NCI-H446 treated with DMSO at 0.1 percent for 48 hours (cell line): ENCODE results near the gene PCYOX1L.

Source experiments
- DNase-seq: peaks from one replicate; lab custom pipeline; 2025; lab: John Stamatoyannopoulos, UW

PCYOX1L gene

DNA sequence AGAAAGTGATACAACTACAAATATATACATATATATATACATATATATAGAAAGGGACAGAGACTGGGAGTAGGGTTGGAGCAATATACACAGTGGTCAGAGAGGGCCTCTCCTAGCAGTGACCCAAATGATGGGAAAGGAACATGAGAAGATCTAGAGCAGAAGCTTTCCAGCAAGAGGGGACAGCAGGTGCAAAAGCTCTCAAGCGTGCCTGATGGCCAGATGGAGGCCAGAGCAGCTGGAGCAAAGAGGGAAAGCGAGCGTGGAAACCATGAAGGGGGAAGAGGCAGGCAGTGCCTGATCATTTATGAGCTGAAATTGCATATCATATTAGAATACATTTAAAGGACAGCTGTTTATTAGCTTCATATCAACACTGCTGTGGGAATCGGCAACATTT is 20.1 kb upstream of the PCYOX1L start:
- no peak for DNase-seq

DNA sequence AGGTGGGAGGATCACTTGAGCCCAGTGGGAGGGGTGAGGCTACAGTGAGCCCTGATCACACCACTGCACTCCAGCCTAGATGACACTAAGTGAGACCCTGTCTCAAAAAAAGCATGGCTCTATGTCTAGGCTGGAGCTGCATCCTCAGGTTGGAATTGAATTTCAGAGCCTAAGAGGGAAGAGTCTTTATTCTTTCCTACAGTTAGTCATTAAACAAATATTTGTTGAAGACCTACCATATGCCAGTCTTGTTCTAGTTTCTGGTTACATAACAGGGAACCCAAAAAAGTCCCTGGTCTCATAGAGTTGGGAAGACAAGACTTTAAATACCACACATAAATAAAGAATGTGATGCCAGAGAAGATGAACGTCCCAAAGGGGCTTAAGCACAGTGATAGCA is 19.5 kb upstream of the PCYOX1L start:
- no peak for DNase-seq

GRCh38 chr5:149340920-149341319 is 16.9 kb upstream of the PCYOX1L start:
- DNase-seq, result no peak

GRCh38 chr5:149341876-149342275 is 16.0 kb upstream of the PCYOX1L start:
- no peak for DNase-seq

GRCh38 chr5:149344151-149344550 is 13.7 kb upstream of the PCYOX1L start:
- no peak for DNase-seq

DNA sequence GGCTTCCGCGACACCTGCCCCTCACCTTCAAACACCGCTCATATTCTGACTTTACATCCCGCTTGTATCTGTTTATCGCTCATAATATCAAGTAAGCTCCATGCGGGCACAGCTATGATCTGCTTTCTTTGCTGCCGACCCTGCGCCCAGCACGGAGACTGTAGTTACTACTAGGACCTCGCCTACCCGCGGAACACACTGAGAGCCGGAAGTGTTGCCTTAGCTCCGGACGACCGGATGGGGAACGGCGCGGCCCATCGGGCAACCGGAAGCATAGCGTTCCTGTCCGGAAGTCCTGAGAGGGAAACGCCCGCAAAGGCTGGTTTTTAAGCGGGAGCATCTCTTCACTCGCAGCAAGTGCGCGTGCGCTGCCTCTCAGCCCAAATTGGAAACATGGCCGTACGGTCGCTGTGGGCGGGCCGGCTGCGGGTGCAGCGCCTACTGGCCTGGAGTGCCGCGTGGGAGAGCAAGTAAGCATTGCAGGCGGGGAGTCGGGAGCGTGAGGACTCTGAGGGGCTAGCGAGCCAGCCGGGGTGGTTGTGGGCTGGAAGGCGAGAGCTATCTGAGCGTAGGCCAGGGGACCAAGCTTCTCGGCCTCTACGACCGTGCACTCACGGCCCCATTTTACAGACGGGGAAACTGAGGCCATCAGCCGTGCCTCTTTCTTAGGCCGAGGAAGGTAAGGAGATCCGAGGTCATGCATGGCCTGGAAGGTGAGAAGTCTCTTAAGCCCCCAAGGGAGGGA is 12.5 kb upstream of the PCYOX1L start, which contains the start of gene GRPEL2:
Gene GRPEL2 (plus strand): TSS at position 353 of the 745 bp plus-strand sequence. CDS start 41 bp downstream, at position 394.
- peak; percentile 94 for DNase-seq

DNA sequence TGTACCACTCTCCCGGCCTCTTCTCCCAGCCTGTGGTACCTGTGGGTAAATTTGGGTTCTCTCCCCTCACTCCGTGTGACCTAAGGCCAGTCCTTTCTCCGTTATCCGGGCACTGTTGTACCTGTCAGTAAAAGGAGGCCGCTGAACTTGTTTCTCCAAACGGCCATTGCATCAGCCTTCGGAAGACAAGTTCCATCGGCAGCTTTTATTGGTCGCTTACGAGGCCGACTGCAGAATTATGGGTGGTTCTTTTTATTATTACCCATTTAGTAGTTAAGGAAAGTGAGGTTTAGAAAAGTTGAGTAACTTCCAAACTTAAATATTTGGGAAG is 12.0 kb upstream of the PCYOX1L start:
- no peak for DNase-seq

DNA sequence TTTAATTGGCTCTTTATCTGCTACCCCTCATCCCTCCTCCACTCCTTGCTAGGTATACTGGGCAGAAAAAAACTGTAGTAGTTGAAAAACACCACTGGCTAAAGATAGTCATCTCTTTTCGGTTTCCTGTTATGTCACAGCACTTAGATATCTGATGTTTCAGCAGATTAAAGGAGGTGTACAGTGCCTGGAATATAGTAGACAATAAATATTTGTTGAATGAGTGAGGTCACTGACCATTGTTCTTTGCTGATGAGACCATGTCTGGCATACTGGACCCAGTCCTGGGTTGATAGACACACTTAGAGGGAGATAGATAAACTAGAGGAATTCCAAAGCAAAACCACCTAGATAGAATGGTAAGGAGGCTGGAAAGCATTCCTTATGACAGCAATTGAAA is 9.3 kb upstream of the PCYOX1L start:
- no peak for DNase-seq

DNA sequence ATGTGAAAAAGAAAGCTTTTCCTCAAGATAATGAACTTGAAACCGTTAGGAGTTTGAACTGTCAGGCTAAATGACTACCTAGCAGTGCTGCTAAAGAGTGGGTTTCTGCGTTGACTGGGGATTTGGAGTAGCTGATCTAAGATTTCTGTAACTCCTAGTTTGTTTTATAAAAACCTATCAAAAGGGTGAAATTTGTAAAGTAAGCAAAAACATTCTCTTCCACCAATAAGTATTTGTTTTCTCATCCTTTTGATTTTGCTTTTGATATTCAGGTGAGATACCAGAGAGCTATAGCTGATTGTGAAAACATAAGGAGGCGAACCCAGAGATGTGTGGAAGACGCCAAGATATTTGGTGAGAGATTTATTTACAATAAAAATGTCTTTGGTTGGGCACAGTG is 8.5 kb upstream of the PCYOX1L start:
- DNase-seq, result no peak

DNA sequence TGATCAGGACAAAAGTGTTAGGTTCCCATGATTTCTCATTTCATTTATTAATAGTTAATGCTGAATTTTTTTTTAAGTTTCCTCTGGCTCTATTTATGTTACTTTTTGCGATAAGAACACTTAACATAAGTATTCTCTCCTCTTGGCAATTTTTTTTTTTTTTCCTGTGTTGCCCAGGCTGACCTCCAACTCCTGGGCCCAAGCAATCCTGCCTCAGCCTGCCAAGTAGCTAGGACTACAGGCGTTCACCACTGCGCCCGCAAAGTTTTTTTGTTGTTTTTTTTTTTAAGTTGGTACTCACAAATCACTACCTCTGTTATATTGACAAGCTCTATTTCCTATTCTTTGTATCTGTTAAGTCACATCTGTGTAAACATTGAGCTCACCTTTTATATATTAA is 5.7 kb upstream of the PCYOX1L start:
- no peak for DNase-seq

GRCh38 chr5:149353911-149354310 is 3.9 kb upstream of the PCYOX1L start:
- no peak for DNase-seq

- DNase-seq, result no peak
These were observed 2.2 kb upstream of the PCYOX1L start for GRCh38 chr5:149355688-149356087.

GRCh38 chr5:149356391-149356790 is 1.5 kb upstream of the PCYOX1L start:
- no peak for DNase-seq

DNA sequence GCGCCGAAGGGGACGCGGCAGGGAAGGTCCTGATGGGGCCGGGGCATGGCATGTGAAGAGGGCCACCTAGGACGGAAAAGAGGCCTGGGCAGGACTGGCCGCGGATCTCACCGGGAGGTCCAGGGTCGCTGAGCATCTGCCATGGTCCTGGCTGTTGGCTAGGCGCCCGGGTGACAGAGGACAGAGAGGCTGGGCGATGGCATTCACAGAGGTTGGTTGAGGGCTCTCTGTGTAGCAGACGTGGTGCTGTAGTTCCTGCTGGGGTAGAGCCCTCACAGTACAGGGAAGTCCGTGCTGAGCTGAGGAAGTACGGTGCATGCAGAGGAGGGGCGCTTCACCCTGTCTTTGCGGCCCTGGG is 427 bp downstream of the PCYOX1L start:
- DNase-seq, result no peak

- no peak for DNase-seq
These were observed 1.1 kb downstream of the PCYOX1L start for GRCh38 chr5:149358868-149359495.

GRCh38 chr5:149360272-149360671 is 2.4 kb downstream of the PCYOX1L start:
- DNase-seq, result no peak

DNA sequence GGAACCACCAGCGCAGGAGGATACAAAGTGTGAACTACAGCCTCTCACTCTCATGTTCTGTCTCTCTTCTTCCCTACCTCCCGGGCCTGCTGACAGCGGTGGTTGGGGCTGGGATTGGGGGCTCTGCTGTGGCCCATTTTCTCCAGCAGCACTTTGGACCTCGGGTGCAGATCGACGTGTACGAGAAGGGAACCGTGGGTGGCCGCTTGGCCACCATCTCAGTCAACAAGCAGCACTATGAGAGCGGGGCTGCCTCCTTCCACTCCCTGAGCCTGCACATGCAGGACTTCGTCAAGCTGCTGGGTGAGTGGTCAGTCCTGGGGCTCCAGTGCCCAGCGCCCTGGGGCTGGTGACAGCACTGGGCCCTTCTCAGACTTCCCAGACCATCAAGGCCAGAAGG is 4.7 kb downstream of the PCYOX1L start:
- no peak for DNase-seq

DNA sequence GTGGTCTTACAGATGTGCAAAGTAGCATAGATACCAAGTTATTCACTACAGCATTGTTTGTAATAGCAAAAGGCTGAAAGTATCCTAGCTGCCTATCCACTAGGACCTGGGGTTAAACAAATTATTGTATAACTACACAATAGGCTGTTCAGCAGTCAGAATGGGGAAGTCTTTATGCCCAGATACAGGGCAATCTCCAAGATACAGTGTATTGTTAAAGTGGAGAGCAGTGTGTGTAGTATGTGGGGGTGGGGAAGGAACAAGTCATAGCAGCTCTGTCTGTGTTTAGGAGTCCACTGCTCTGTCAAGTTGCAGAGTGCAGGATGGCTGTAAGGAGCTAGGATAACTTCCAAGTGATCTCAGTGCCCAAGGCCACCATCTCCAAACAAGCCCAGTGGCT is 5.5 kb downstream of the PCYOX1L start:
- DNase-seq, result no peak

DNA sequence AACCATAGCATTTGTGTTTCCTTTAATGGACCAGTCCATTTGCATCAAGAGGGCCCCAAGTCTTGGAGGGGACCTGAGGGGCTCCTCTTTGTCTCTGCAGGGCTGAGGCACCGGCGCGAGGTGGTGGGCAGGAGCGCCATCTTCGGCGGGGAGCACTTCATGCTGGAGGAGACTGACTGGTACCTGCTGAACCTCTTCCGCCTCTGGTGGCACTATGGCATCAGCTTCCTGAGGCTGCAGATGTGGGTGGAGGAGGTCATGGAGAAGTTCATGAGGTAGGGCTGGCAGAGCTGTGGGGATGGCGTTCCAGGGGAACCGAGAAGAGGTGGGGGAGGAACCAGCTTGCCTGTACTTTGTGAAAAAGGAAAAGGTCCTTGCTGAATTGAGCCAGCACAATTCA is 6.1 kb downstream of the PCYOX1L start:
- DNase-seq, result no peak

- DNase-seq, result no peak
These were observed 6.9 kb downstream of the PCYOX1L start for GRCh38 chr5:149364719-149365118.

DNA sequence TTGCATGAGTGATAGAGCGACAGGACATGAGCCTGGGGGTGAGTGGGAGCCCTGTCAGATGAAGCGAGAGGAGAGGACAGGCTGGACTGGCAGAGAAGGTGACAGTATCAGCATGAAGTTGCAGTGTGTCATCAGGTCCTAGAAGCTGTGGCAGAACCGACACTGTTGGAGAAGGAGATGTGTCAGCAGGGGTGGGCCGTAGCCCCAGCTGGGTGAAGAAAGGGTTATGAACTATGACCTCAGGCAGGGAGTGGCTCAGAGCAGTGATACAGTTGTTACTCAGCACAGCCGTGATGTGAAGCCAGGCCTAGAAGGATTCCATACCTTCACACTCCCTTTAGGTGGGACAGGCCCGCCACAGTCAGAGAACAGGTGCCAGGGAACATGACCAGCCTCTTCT is 7.6 kb downstream of the PCYOX1L start:
- no peak for DNase-seq

GRCh38 chr5:149366169-149366729 is 8.4 kb downstream of the PCYOX1L start:
- no peak for DNase-seq

DNA sequence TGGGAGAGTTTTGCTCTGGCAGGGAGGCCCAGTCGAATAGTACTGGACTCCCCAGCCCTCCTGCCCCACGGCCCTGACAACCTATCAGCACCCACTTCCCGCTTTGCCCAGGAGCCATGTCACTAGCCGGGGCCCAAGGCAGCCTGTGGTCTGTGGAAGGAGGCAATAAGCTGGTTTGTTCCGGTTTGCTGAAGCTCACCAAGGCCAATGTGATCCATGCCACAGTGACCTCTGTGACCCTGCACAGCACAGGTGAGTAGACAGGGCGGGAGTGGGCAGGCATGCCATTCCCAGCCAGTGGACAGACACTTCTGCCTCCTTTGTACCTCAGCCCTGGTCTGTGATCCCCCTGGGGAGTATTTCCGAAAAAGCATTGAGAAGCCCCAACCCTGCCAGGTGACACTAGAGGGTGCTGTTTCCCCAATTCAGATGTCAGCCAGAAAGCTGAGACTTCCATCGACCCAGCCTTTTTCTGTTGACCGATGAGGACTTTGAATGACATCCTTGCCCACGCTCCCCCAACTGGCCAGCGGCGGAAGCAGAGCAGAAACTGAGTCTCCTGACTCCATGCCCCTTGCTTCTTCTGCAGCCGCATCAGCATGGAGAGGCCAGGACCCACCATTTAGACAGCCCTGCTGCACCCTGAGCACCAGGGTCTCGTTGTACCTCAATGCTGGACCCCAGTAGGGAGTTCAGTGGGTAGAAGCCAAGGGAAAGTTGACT is 9.6 kb downstream of the PCYOX1L start:
- DNase-seq, result no peak
